CD14-positive monocyte (primary cell): ENCODE results near the gene RFX4. TPM values are rescaled to one million over a fixed set of nuclear protein-coding genes. Genes with fewer than 3 reads are reported as not detected.

Experiments used
- DNase-seq, 3 donors: peaks; one replicate each; pipeline ENCODE4 v3.0.0-alpha.2; 2011 to 2022
- H2AFZ ChIP-seq: 2 replicates; pipeline ENCODE4 v1.6.0; 2012; ENCODE audit warnings: mild to moderate bottlenecking, low read depth, low read length, inconsistent platforms; ENCODE audit not compliant: insufficient read depth, poor library complexity, severe bottlenecking
- H3K27ac ChIP-seq, 2 donors: 1 replicate in 1 of 2; 2 replicates in 1 of 2; pipeline ENCODE4 v1.5.1; 2012 to 2013; ENCODE audit warnings: low read length in 2 of 2, control low read depth in 1 of 2, inconsistent platforms in 1 of 2, low read depth in 1 of 2, mild to moderate bottlenecking in 1 of 2
- H3K27me3 ChIP-seq, 2 donors: one replicate each; pipeline versions ENCODE4 v1.6.0 to v1.6.1; 2011 to 2013; ENCODE audit warnings: low read length in 2 of 2; ENCODE audit not compliant: control insufficient read depth in 2 of 2, insufficient read depth in 2 of 2
- H3K36me3 ChIP-seq, 2 donors: replicated peaks in 1 of 2; 1 replicate in 1 of 2; 2 replicates in 1 of 2; pipeline versions ENCODE4 v1.5.1 to v1.6.1; 2012 to 2013; ENCODE audit warnings: low read length in 2 of 2, control low read depth in 1 of 2, inconsistent platforms in 1 of 2, mild to moderate bottlenecking in 1 of 2; ENCODE audit not compliant: insufficient read depth in 2 of 2, control insufficient read depth in 1 of 2
- H3K4me1 ChIP-seq, 2 donors: 1 replicate in 1 of 2; 2 replicates in 1 of 2; pipeline versions ENCODE4 v1.5.1 to v1.6.1; 2012 to 2013; ENCODE audit warnings: low read length in 2 of 2, control low read depth in 1 of 2, inconsistent platforms in 1 of 2, mild to moderate bottlenecking in 1 of 2, moderate library complexity in 1 of 2; ENCODE audit not compliant: insufficient read depth in 2 of 2, control insufficient read depth in 1 of 2
- H3K4me2 ChIP-seq: replicated peaks from 2 replicates; pipeline ENCODE3; 2012; ENCODE audit warnings: low read length, moderate library complexity, mild to moderate bottlenecking; ENCODE audit not compliant: poor library complexity, severe bottlenecking; ENCODE audit errors: extremely low read depth
- H3K4me3 ChIP-seq, 3 experiments: fragments of 200-600 bp in 1 of 3; sonication (generic) in 1 of 3; replicated peaks in 1 of 3; 1 replicate in 2 of 3; 2 replicates in 1 of 3; pipeline ENCODE4 v1.5.1; 2011 to 2013; ENCODE audit warnings: low read length in 3 of 3, mild to moderate bottlenecking in 3 of 3, control low read depth in 2 of 3, low read depth in 2 of 3, inconsistent platforms in 1 of 3, moderate library complexity in 1 of 3
- H3K79me2 ChIP-seq: 2 replicates; pipeline ENCODE4 v1.6.0; 2012; ENCODE audit warnings: mild to moderate bottlenecking, control low read depth, inconsistent platforms, low read length, moderate library complexity; ENCODE audit not compliant: insufficient read depth
- H3K9ac ChIP-seq: 2 replicates; pipeline ENCODE4 v1.6.0; 2017; ENCODE audit warnings: low read length, mild to moderate bottlenecking; ENCODE audit not compliant: insufficient read depth, poor library complexity, severe bottlenecking
- H3K9me3 ChIP-seq, 2 donors: replicated peaks in 1 of 2; 1 replicate in 1 of 2; 2 replicates in 1 of 2; pipeline versions ENCODE4 v1.5.1 to v1.6.1; 2012 to 2013; ENCODE audit warnings: low read length in 2 of 2, control low read depth in 1 of 2; ENCODE audit not compliant: control insufficient read depth in 1 of 2, insufficient read depth in 1 of 2
- H4K20me1 ChIP-seq: 2 replicates; pipeline ENCODE4 v1.6.0; 2012; ENCODE audit warnings: mild to moderate bottlenecking, low read length, control low read depth, moderate library complexity; ENCODE audit not compliant: insufficient read depth
- H3K27ac Mint-ChIP-seq, 7 donors: one replicate each; pipeline ENCODE4 v1.8.0; 2020; ENCODE audit warnings: mild to moderate bottlenecking in 7 of 7, mixed read lengths in 7 of 7, moderate library complexity in 6 of 7, inconsistent platforms in 2 of 7
- H3K27me3 Mint-ChIP-seq, 3 donors: one replicate each; pipeline ENCODE4 v1.8.0; 2021 to 2022; ENCODE audit warnings: low read depth in 3 of 3, mild to moderate bottlenecking in 3 of 3, mixed read lengths in 3 of 3, moderate library complexity in 3 of 3, inconsistent platforms in 1 of 3
- H3K36me3 Mint-ChIP-seq, 2 donors: one replicate each; pipeline ENCODE4 v1.8.0; 2020; ENCODE audit warnings: mixed read lengths in 2 of 2, inconsistent platforms in 1 of 2, mild to moderate bottlenecking in 1 of 2
- H3K4me1 Mint-ChIP-seq: one replicate; pipeline ENCODE4 v1.8.0; 2020; ENCODE audit warnings: mild to moderate bottlenecking, mixed read lengths
- H3K4me3 Mint-ChIP-seq, 2 donors: one replicate each; pipeline ENCODE4 v1.8.0; 2020; ENCODE audit warnings: mild to moderate bottlenecking in 2 of 2, mixed read lengths in 2 of 2, moderate library complexity in 1 of 2
- H3K9me3 Mint-ChIP-seq, 7 donors: one replicate each; pipeline ENCODE4 v1.8.0; 2020 to 2022; ENCODE audit warnings: mixed read lengths in 7 of 7, mild to moderate bottlenecking in 6 of 7, moderate library complexity in 6 of 7, inconsistent platforms in 2 of 7
- WGBS: methylation state at CpG from one replicate; pipeline ENCODE4 v1.1.5; 2013; ENCODE audit warnings: missing lambda C conversion rate; ENCODE audit not compliant: insufficient coverage; 5-methylcytosine and 5-hydroxymethylcytosine counted together
- intact Hi-C, 2 donors: fragments of 100-400 bp; cut with micrococcal nuclease; formaldehyde crosslinking; loops; one replicate each; pipeline versions ENCODE4 v1.15.0 to v1.15.1; 2023
- polyA plus RNA-seq, 3 donors: library from polyadenylated mRNA; depleted of rRNA in 1 of 3; unstranded in 2 of 3; stranded (reverse) in 1 of 3; fragments of 300-500 nt in 2 of 3; fragments of >200 nt in 1 of 3; fragmentation: Illumina TruSeq in 2 of 3; gene quantifications; 1 replicate in 2 of 3; 2 replicates in 1 of 3; pipeline ENCODE4 v1.2.3, GENCODE V29; 2012 to 2021
- TF ChIP-seq, protein P1 (sequence below): fragments of 200-600 bp; IDR thresholded peaks from one replicate; pipeline ENCODE4 v1.8.0; 2022; ENCODE audit warnings: antibody characterized with exemption, mild to moderate bottlenecking

Gene RFX4
- polyA plus RNA-seq, 3 donors: not detected

DNA sequence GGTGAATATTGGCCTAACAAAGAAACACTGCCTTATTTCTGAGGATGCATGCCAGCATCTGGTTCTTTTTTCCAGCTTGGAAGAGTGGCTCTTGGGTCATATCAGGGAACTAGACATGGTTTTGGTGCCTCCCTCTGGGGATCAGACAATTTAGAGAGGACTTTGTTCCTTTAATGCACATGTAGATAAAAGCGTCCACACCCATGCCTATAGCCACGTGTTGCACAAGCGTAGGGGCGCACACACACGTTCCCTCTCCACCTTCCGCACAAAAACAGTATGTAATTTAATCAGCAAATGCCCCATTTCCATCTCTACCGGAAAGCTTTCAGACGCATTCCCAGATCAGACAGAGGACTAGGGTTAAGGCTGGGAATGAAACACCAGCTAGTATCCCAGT lies 130.0 kb downstream of the RFX4 start:
- Histone ChIP-seq H3K4me1 (no peaks in the 10 kb centered on the region), H3K4me2 (no peak overlapping the region), H3K79me2 (no peaks in the 10 kb centered on the region), H4K20me1 (no peaks in the 10 kb centered on the region), H3K9ac (no peak overlapping the region), H3K9me3 (no peaks in the 10 kb centered on the region), H3K27me3 (peaks cover 3 to 25% of the 10 kb centered on the region in 2 donors), H3K4me3 (no peak overlapping the region), H3K27ac (no peak overlapping the region), H3K36me3 (no peaks in the 10 kb centered on the region), H2AFZ (no peak overlapping the region)
- no peaks in the 10 kb centered on the region for H3K4me1 Mint-ChIP-seq
- intact Hi-C loops: no loop called here
- no peak overlapping the region for H3K4me3 Mint-ChIP-seq
- 96% methylated on average over 7 of the region's 8 CpGs for WGBS
- TF ChIP-seq, protein P1, sequence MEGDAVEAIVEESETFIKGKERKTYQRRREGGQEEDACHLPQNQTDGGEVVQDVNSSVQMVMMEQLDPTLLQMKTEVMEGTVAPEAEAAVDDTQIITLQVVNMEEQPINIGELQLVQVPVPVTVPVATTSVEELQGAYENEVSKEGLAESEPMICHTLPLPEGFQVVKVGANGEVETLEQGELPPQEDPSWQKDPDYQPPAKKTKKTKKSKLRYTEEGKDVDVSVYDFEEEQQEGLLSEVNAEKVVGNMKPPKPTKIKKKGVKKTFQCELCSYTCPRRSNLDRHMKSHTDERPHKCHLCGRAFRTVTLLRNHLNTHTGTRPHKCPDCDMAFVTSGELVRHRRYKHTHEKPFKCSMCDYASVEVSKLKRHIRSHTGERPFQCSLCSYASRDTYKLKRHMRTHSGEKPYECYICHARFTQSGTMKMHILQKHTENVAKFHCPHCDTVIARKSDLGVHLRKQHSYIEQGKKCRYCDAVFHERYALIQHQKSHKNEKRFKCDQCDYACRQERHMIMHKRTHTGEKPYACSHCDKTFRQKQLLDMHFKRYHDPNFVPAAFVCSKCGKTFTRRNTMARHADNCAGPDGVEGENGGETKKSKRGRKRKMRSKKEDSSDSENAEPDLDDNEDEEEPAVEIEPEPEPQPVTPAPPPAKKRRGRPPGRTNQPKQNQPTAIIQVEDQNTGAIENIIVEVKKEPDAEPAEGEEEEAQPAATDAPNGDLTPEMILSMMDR: no peak
- H3K9me3 Mint-ChIP-seq: no peaks in the 10 kb centered on the region
- DNase-seq: no peak
- no peaks in the 10 kb centered on the region for H3K36me3 Mint-ChIP-seq
- no peak overlapping the region for H3K27ac Mint-ChIP-seq
- H3K27me3 Mint-ChIP-seq: peaks cover 9 to 25% (median 11%) of the 10 kb centered on the region in 3 donors

GRCh38 chr12:106714926-106715325 lies 132.1 kb downstream of the RFX4 start:
- no peaks in the 10 kb centered on the region for H3K9me3 ChIP-seq
- no peaks in the 10 kb centered on the region for H3K4me1 ChIP-seq
- H2AFZ ChIP-seq: no peak overlapping the region
- H3K79me2 ChIP-seq: no peaks in the 10 kb centered on the region
- Mint-ChIP-seq H3K9me3 (peaks cover 0 to 3% (median 0%) of the 10 kb centered on the region in 7 donors), H3K4me1 (no peaks in the 10 kb centered on the region), H3K4me3 (no peak overlapping the region), H3K36me3 (no peaks in the 10 kb centered on the region), H3K27ac (no peak overlapping the region), H3K27me3 (peaks cover 14 to 31% (median 14%) of the 10 kb centered on the region in 3 donors)
- no peak overlapping the region for H3K9ac ChIP-seq
- intact Hi-C loops: no loop called here
- no peak for DNase-seq
- no peaks in the 10 kb centered on the region for H3K36me3 ChIP-seq
- no peak overlapping the region for H3K27ac ChIP-seq
- H3K4me2 ChIP-seq: no peak overlapping the region
- TF ChIP-seq, protein P1: no peak
- WGBS: 94% methylated on average over 2 of the region's 3 CpGs
- H3K27me3 ChIP-seq: peaks cover 3 to 16% of the 10 kb centered on the region in 2 donors
- no peaks in the 10 kb centered on the region for H4K20me1 ChIP-seq
- no peak overlapping the region for H3K4me3 ChIP-seq
